HepG2 (cell line): ENCODE results near the gene RBBP8NL. TPM values are rescaled to one million over a fixed set of nuclear protein-coding genes. Genes with fewer than 3 reads are reported as not detected.
A peak's percentile ranks its signal among the peaks of the same experiment; 100 is the strongest.

Experiments used
- AHR ChIP-seq: IDR thresholded peaks from 2 replicates; pipeline ENCODE4 v1.6.1; 2018; ENCODE audit warnings: missing genetic modification reagents, missing compliant biosample characterization
- CENPBD1 ChIP-seq: sonication (generic); formaldehyde crosslinking; IDR thresholded peaks from 2 replicates; pipeline ENCODE4 v1.8.0; 2022; ENCODE audit warnings: missing genetic modification reagents, low read depth, mild to moderate bottlenecking, borderline replicate concordance
- DMAP1 ChIP-seq: IDR thresholded peaks from 2 replicates; pipeline ENCODE4 v1.6.1; 2016
- ELF4 ChIP-seq: sonication (generic); formaldehyde crosslinking; IDR thresholded peaks from 2 replicates; pipeline ENCODE4 v1.5.0; 2020; ENCODE audit warnings: missing genetic modification reagents, mild to moderate bottlenecking, moderate library complexity, borderline replicate concordance
- HDAC6 ChIP-seq: fragments of 200-600 bp; sonication (generic); IDR thresholded peaks from 2 replicates; pipeline ENCODE4 v1.7.0; 2017; ENCODE audit warnings: mild to moderate bottlenecking, antibody characterized with exemption, low read length, low read depth
- HMG20A ChIP-seq: IDR thresholded peaks from 2 replicates; pipeline ENCODE4 v1.6.1; 2016; ENCODE audit warnings: borderline replicate concordance
- HOXD1 ChIP-seq: sonication (generic); formaldehyde crosslinking; IDR thresholded peaks from 2 replicates; pipeline ENCODE4 v1.5.0; 2020; ENCODE audit warnings: missing genetic modification reagents
- IRX3 ChIP-seq: sonication (generic); formaldehyde crosslinking; IDR thresholded peaks from 2 replicates; pipeline ENCODE4 v1.8.1; 2023; ENCODE audit warnings: mild to moderate bottlenecking, low read depth, missing genetic modification reagents, borderline replicate concordance
- JDP2 ChIP-seq: sonication (generic); formaldehyde crosslinking; IDR thresholded peaks from 2 replicates; pipeline ENCODE4 v1.8.1; 2022; ENCODE audit warnings: missing genetic modification reagents, borderline replicate concordance
- KDM6A ChIP-seq: IDR thresholded peaks from 2 replicates; pipeline ENCODE4 v1.6.1; 2016; ENCODE audit warnings: low read depth
- NFIC ChIP-seq: IDR thresholded peaks from 2 replicates; pipeline ENCODE4 v1.6.1; 2012; ENCODE audit warnings: mild to moderate bottlenecking, low read length, inconsistent platforms
- PAX8 ChIP-seq: sonication (generic); formaldehyde crosslinking; IDR thresholded peaks from 2 replicates; pipeline ENCODE4 v1.8.0; 2022; ENCODE audit warnings: mild to moderate bottlenecking, missing genetic modification reagents, borderline replicate concordance
- POLR2AphosphoS2 ChIP-seq: IDR thresholded peaks from 2 replicates; pipeline ENCODE4 v1.6.1; 2011; ENCODE audit warnings: low read depth, low read length, improper control_type of control experiment
- RFX1 ChIP-seq: fragments of 450-650 bp; IDR thresholded peaks from 2 replicates; pipeline ENCODE4 v1.6.1; 2017
- RFXANK ChIP-seq: IDR thresholded peaks from 2 replicates; pipeline ENCODE4 v1.6.1; 2016
- SOX5 ChIP-seq: IDR thresholded peaks from 2 replicates; pipeline ENCODE4 v1.6.1; 2016; ENCODE audit warnings: borderline replicate concordance
- TBL1XR1 ChIP-seq: fragments of 150-350 bp; IDR thresholded peaks from 2 replicates; pipeline ENCODE4 v1.6.1; 2014; ENCODE audit warnings: borderline replicate concordance, low read length; ENCODE audit not compliant: partially characterized antibody
- TBX2 ChIP-seq: sonication (generic); formaldehyde crosslinking; IDR thresholded peaks from 2 replicates; pipeline ENCODE4 v1.5.0; 2020; ENCODE audit warnings: missing genetic modification reagents, mild to moderate bottlenecking, borderline replicate concordance
- XBP1 ChIP-seq: sonication (generic); formaldehyde crosslinking; IDR thresholded peaks from 2 replicates; pipeline ENCODE4 v1.5.0; 2020; ENCODE audit warnings: missing genetic modification reagents
- YEATS2 ChIP-seq: sonication (generic); formaldehyde crosslinking; IDR thresholded peaks from 2 replicates; pipeline ENCODE4 v1.4.0; 2020; ENCODE audit warnings: missing genetic modification reagents, borderline replicate concordance
- ZNF20 ChIP-seq: sonication (generic); formaldehyde crosslinking; IDR thresholded peaks from 2 replicates; pipeline ENCODE4 v1.4.0; 2020; ENCODE audit warnings: mild to moderate bottlenecking, moderate library complexity, missing genetic modification reagents
- ZNF33A ChIP-seq: sonication (generic); formaldehyde crosslinking; IDR thresholded peaks from 2 replicates; pipeline ENCODE4 v1.5.1; 2020; ENCODE audit warnings: missing genetic modification reagents, mild to moderate bottlenecking, moderate library complexity, borderline replicate concordance
- ZNF547 ChIP-seq: sonication (generic); formaldehyde crosslinking; IDR thresholded peaks from 2 replicates; pipeline ENCODE4 v1.5.1; 2020; ENCODE audit warnings: mild to moderate bottlenecking, missing genetic modification reagents
- polyA plus RNA-seq, 8 experiments: library from polyadenylated mRNA; depleted of rRNA in 3 of 8; stranded (reverse) in 7 of 8; unstranded in 1 of 8; fragments of >200 nt; fragmentation: Illumina TruSeq in 4 of 8; extraction: Trizol in 4 of 8; gene quantifications; 2 replicates each; pipeline versions ENCODE4 v1.2.1 to v1.2.3, GENCODE V29; 2011 to 2016; ENCODE audit warnings: low read depth in 4 of 8, missing spikeins in 1 of 8, mixed read lengths in 1 of 8; ENCODE audit not compliant: insufficient read depth in 1 of 8
- total RNA-seq, 5 experiments: library from RNA; depleted of rRNA; stranded (reverse); fragments of >200 nt; fragmentation: Illumina TruSeq; extraction: Trizol; gene quantifications; 2 replicates each; pipeline ENCODE4 v1.2.3, GENCODE V29; 2016; ENCODE audit warnings: low read depth in 1 of 5
- TF ChIP-seq, protein P1 (sequence below): sonication (generic); formaldehyde crosslinking; IDR thresholded peaks from 2 replicates; pipeline ENCODE4 v1.5.0; 2020; ENCODE audit warnings: mild to moderate bottlenecking, missing genetic modification reagents, borderline replicate concordance
- TF ChIP-seq, protein P2 (sequence below): sonication (generic); formaldehyde crosslinking; conservative IDR thresholded peaks from 2 replicates; pipeline ENCODE4 v1.5.0; 2020; ENCODE audit warnings: missing genetic modification reagents

The RBBP8NL gene
- total and polyA plus RNA-seq, 2 of the 13 experiments (the other 11 are each of a cell fraction or from before 2014, with no cell fraction given): 0.69 to 0.86 TPM

DNA sequence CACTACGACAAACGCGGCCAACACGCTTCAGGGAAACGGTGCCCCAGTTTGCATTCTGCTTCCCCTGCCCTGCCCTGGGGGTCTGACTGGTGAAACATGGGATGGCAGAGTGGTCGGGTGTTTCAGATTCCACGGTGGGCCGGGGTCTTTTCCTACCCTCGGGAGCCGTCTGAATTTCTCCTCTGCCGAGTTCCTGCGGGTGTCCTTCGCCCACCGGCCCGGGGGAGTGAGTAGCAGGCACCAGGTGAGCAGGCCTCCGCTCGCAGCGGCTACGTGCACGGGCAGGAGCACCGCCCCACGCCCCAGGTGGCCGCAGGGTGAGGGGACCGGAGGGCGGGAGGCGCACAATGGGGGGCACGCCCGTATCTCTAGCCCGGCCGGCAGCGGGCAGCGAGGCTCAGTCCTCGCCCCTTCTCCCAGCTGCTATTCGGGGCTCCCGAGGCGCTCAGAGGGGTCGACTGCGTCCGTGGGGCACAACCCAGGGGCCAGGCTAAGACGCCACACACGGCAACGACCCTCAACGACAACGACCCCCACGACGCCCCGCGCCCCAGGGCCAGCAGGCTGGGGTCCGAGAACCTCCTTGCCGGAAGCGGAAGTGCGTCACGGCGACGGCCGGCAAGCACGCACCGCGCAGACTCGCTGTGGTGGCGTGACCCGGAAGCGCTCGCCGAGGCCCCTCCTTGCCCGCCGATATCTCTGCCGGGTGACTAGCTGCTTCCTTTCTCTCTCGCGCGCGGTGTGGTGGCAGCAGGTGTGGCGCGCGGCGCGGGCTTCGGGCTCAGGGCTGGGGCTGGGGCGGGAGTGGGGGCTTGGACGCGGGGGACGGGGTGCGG lies 40.7 kb downstream of the RBBP8NL start, which contains the start of gene RPS21 (continued):
- TF ChIP-seq CENPBD1 (CRISPR knock-in tag): 0 out of 2 replicates have a peak, but pooled peaks have one; percentile 86
- no peak; the same call in 1 of the 2 replicates for TF ChIP-seq ZNF547 (CRISPR knock-in tag)
- peak; percentile 61; the same call in 1 of the 2 replicates for TF ChIP-seq IRX3 (CRISPR knock-in tag)
- no peak for TF ChIP-seq HMG20A
- TF ChIP-seq, protein P1, sequence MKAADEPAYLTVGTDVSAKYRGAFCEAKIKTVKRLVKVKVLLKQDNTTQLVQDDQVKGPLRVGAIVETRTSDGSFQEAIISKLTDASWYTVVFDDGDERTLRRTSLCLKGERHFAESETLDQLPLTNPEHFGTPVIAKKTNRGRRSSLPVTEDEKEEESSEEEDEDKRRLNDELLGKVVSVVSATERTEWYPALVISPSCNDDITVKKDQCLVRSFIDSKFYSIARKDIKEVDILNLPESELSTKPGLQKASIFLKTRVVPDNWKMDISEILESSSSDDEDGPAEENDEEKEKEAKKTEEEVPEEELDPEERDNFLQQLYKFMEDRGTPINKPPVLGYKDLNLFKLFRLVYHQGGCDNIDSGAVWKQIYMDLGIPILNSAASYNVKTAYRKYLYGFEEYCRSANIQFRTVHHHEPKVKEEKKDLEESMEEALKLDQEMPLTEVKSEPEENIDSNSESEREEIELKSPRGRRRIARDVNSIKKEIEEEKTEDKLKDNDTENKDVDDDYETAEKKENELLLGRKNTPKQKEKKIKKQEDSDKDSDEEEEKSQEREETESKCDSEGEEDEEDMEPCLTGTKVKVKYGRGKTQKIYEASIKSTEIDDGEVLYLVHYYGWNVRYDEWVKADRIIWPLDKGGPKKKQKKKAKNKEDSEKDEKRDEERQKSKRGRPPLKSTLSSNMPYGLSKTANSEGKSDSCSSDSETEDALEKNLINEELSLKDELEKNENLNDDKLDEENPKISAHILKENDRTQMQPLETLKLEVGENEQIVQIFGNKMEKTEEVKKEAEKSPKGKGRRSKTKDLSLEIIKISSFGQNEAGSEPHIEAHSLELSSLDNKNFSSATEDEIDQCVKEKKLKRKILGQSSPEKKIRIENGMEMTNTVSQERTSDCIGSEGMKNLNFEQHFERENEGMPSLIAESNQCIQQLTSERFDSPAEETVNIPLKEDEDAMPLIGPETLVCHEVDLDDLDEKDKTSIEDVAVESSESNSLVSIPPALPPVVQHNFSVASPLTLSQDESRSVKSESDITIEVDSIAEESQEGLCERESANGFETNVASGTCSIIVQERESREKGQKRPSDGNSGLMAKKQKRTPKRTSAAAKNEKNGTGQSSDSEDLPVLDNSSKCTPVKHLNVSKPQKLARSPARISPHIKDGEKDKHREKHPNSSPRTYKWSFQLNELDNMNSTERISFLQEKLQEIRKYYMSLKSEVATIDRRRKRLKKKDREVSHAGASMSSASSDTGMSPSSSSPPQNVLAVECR (CRISPR knock-in tag): peak; percentile 97
- TF ChIP-seq, protein P2, sequence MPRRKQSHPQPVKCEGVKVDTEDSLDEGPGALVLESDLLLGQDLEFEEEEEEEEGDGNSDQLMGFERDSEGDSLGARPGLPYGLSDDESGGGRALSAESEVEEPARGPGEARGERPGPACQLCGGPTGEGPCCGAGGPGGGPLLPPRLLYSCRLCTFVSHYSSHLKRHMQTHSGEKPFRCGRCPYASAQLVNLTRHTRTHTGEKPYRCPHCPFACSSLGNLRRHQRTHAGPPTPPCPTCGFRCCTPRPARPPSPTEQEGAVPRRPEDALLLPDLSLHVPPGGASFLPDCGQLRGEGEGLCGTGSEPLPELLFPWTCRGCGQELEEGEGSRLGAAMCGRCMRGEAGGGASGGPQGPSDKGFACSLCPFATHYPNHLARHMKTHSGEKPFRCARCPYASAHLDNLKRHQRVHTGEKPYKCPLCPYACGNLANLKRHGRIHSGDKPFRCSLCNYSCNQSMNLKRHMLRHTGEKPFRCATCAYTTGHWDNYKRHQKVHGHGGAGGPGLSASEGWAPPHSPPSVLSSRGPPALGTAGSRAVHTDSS (CRISPR knock-in tag): peak; percentile 96
- 0 out of 2 replicates have a peak, but pooled peaks have one; percentile 40 for TF ChIP-seq SOX5 (CRISPR knock-in tag)
- TF ChIP-seq AHR (CRISPR knock-in tag): no peak
- TF ChIP-seq PAX8 (CRISPR knock-in tag): peak; percentile 71; the same call in 1 of the 2 replicates
- TF ChIP-seq NFIC: no peak
- TF ChIP-seq YEATS2 (CRISPR knock-in tag): peak; percentile 98
- 0 out of 2 replicates have a peak, but pooled peaks have one; percentile 58 for TF ChIP-seq POLR2AphosphoS2
- 0 out of 2 replicates have a peak, but pooled peaks have one; percentile 67 for TF ChIP-seq ZNF20 (CRISPR knock-in tag)
- no peak for TF ChIP-seq XBP1
- peak; percentile 95 for TF ChIP-seq RFXANK (CRISPR knock-in tag)
- TF ChIP-seq TBL1XR1: peak; percentile 77
- TF ChIP-seq HOXD1: no peak
- TF ChIP-seq HDAC6: no peak
- peak; percentile 60; the same call in 1 of the 2 replicates for TF ChIP-seq JDP2 (CRISPR knock-in tag)
- no peak for TF ChIP-seq ZNF33A (CRISPR knock-in tag)
- TF ChIP-seq TBX2 (CRISPR knock-in tag): peak; percentile 79
- TF ChIP-seq RFX1: no peak
- peak; percentile 94 for TF ChIP-seq DMAP1
- no peak for TF ChIP-seq ELF4
- TF ChIP-seq KDM6A (CRISPR knock-in tag): no peak
